Gastrocnemius medialis (tissue), 4 donors: Measurements from ENCODE around the gene AVEN. TPM values are rescaled to one million over a fixed set of nuclear protein-coding genes. Genes with fewer than 3 reads are reported as not detected.

Experiments used
- ATAC-seq, 2 donors: fragments of 150-250 bp; one replicate each; pipeline ENCODE4 v1.9.1; 2016
- DNase-seq, 2 donors: peaks; one replicate each; pipeline ENCODE4 v3.0.0-alpha.2; 2019
- H3K27ac ChIP-seq, 4 donors: fragments of 200-600 bp; sonication (generic); 1 replicate in 1 of 4; 2 replicates in 3 of 4; pipeline ENCODE4 v1.5.1; 2016 to 2018; ENCODE audit warnings: mild to moderate bottlenecking in 2 of 4, moderate library complexity in 1 of 4
- H3K27me3 ChIP-seq, 3 donors: fragments of 200-600 bp; sonication (generic) in 2 of 3; 1 replicate in 1 of 3; 2 replicates in 2 of 3; pipeline versions ENCODE4 v1.5.1 to v1.6.0; 2016 to 2019; ENCODE audit warnings: mild to moderate bottlenecking in 1 of 3, moderate library complexity in 1 of 3
- H3K36me3 ChIP-seq, 2 donors: fragments of 200-600 bp; sonication (generic) in 1 of 2; one replicate each; pipeline ENCODE4 v1.5.1; 2017 to 2018
- H3K4me1 ChIP-seq, 2 donors: fragments of 200-600 bp; sonication (generic) in 1 of 2; one replicate each; pipeline ENCODE4 v1.5.1; 2016 to 2017; ENCODE audit warnings: mild to moderate bottlenecking in 2 of 2
- H3K4me3 ChIP-seq, 4 donors: fragments of 200-600 bp; sonication (generic) in 3 of 4; 1 replicate in 1 of 4; 2 replicates in 3 of 4; pipeline ENCODE4 v1.5.1; 2016 to 2019; ENCODE audit warnings: mild to moderate bottlenecking in 2 of 4
- H3K9me3 ChIP-seq, 3 donors: fragments of 200-600 bp; sonication (generic) in 2 of 3; 1 replicate in 1 of 3; 2 replicates in 2 of 3; pipeline ENCODE4 v1.5.1; 2016 to 2019
- CTCF ChIP-seq, 5 experiments: fragments of 450-650 bp in 3 of 5; fragments of 200-600 bp in 2 of 5; sonication (generic) in 2 of 5; IDR thresholded peaks in 4 of 5; conservative IDR thresholded peaks in 1 of 5; 1 replicate in 4 of 5; 2 replicates in 1 of 5; pipeline ENCODE4 v1.5.1; 2016 to 2019; ENCODE audit warnings: antibody characterized with exemption in 5 of 5, mild to moderate bottlenecking in 3 of 5, moderate library complexity in 3 of 5
- POLR2A ChIP-seq, 2 donors: fragments of 450-650 bp; IDR thresholded peaks; one replicate each; pipeline ENCODE4 v1.6.1; 2017; ENCODE audit warnings: antibody characterized with exemption in 2 of 2, mild to moderate bottlenecking in 2 of 2, moderate library complexity in 2 of 2
- in situ Hi-C, 4 donors: fragments of 200-750 bp; cut with MboI; loops; one replicate each; pipeline versions ENCODE4 v1.15.0 to v1.8.0; 2017; ENCODE audit warnings: low sequenced_read_pairs in 4 of 4
- intact Hi-C: fragments of 100-400 bp; cut with DNase I; formaldehyde crosslinking; loops from one replicate; pipeline ENCODE4 v1.15.1; 2023; ENCODE audit warnings: low total_unique reads
- total RNA-seq, 4 donors: library from RNA; depleted of rRNA; stranded (reverse); fragments of >200 nt; gene quantifications; one replicate each; pipeline versions ENCODE4 v1.1.0 to v1.2.3, GENCODE V29; 2016

AVEN gene
- total RNA-seq, 4 donors from 2014 or later: 17.4 to 36.2 (median 21.5) TPM

- peak overlapping the region; percentile 87 to 93 (median 89) for H3K27ac ChIP-seq
- in situ Hi-C loops (no loop called here), intact Hi-C loops (loop anchor here (1.0 to 10.0 kb wide), 3 partner anchors 65 to 307 kb away; partner anchors contain the start of genes KATNBL1, NOP10, NUTM1 and PGBD4)
- TF ChIP-seq CTCF (IDR thresholded peaks at IDR 0.05 in 4 of 5, conservative IDR thresholded peaks at IDR 0.05 in 1 of 5) (no peak), POLR2A (IDR thresholded peaks at IDR 0.05) (peak; percentile 70 to 72)
- no peaks in the 10 kb centered on the region for H3K9me3 ChIP-seq
- H3K36me3 ChIP-seq: no peaks in the 10 kb centered on the region
- DNase-seq: peak; percentile 59 to 80
- ATAC-seq: peak; percentile 93 to 95
- H3K27me3 ChIP-seq: no peaks in the 10 kb centered on the region
- peak overlapping the region; percentile 78 to 88 (median 82) for H3K4me3 ChIP-seq
- peaks cover 10 to 14% of the 10 kb centered on the region in 2 donors for H3K4me1 ChIP-seq
These were observed 757 bp downstream of the AVEN start for GRCh38 chr15:34038023-34038870.

GRCh38 chr15:34031987-34032760 lies 6.8 kb downstream of the AVEN start:
- ATAC-seq: no peak
- Histone ChIP-seq H3K9me3 (no peaks in the 10 kb centered on the region), H3K36me3 (no peaks in the 10 kb centered on the region), H3K27ac (no peak overlapping the region), H3K27me3 (no peaks in the 10 kb centered on the region), H3K4me3 (no peak overlapping the region), H3K4me1 (no peaks in the 10 kb centered on the region)
- TF ChIP-seq CTCF (IDR thresholded peaks at IDR 0.05 in 4 of 5, conservative IDR thresholded peaks at IDR 0.05 in 1 of 5) (no peak), POLR2A (IDR thresholded peaks at IDR 0.05) (no peak)
- no peak for DNase-seq
- intact Hi-C loops: loop anchor here (10.0 kb wide), 1 partner anchor 313 kb away; the partner anchor contains the start of genes NOP10 and NUTM1
- in situ Hi-C loops: no loop called here

- DNase-seq (no peak), ATAC-seq (no peak)
- Histone ChIP-seq H3K9me3 (no peaks in the 10 kb centered on the region), H3K36me3 (no peaks in the 10 kb centered on the region), H3K4me1 (no peaks in the 10 kb centered on the region), H3K27me3 (no peaks in the 10 kb centered on the region), H3K4me3 (no peak overlapping the region), H3K27ac (no peak overlapping the region)
- TF ChIP-seq POLR2A (IDR thresholded peaks at IDR 0.05) (no peak), CTCF (IDR thresholded peaks at IDR 0.05 in 4 of 5, conservative IDR thresholded peaks at IDR 0.05 in 1 of 5) (no peak)
- in situ Hi-C loops: no loop called here
- intact Hi-C loops: no loop called here
These were observed 11.4 kb downstream of the AVEN start for GRCh38 chr15:34027606-34028005.

- TF ChIP-seq POLR2A (IDR thresholded peaks at IDR 0.05): no peak
- TF ChIP-seq CTCF (IDR thresholded peaks at IDR 0.05 in 4 of 5, conservative IDR thresholded peaks at IDR 0.05 in 1 of 5): no peak
- H3K4me3 ChIP-seq: no peak overlapping the region
- H3K4me1 ChIP-seq: no peaks in the 10 kb centered on the region
- no peak for DNase-seq
- no peak overlapping the region for H3K27ac ChIP-seq
- H3K9me3 ChIP-seq: no peaks in the 10 kb centered on the region
- no peaks in the 10 kb centered on the region for H3K27me3 ChIP-seq
- intact Hi-C loops (no loop called here), in situ Hi-C loops (no loop called here)
- no peak for ATAC-seq
- H3K36me3 ChIP-seq: no peaks in the 10 kb centered on the region
These were observed 13.8 kb downstream of the AVEN start for GRCh38 chr15:34025252-34025651.
